ENCODE measurements around the gene SERPINC1.

DNA sequence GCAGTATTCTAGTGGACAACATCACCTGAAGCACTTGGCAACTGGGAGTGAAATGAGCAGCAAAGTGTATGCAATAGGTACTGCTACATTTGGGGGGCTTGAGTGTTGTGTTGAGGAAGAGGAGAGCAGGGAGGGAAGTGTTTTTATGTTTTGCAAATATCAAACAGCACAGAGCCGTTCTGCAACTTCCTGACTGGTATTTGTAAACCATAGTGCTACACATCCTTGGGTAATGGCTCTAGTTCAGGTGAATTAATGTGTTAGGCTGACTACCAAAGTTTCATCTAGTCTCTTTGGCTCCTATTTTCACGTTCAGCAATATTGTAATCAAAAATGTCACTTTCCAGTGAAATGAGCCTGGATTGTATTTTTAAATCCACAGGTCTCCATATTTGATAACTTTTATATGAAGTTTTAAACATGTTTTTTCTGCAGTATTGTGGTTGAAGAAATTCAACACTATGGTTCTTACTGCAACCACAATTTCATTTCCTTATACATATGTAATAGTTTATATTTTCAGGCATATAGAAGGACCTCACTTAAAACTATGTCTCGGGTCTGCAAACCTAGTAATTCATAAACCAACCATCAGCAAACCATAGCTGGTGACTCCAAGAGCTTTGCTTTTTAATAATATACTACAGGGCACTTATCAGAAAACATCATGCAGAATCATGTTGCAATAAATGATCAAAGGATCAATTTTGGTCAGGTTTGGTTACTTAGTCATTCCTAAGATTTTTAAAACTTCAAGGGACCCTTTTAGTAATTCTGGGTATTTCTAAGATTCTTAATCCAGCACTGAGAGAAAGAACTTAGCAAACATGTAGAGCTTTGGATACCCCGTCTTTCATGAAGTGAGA, 30.1 kb downstream of the SERPINC1 start:
- TF ChIP-seq POLR2AphosphoS5 (IDR thresholded peaks at IDR 0.05): no peak
- TF ChIP-seq, protein P1, sequence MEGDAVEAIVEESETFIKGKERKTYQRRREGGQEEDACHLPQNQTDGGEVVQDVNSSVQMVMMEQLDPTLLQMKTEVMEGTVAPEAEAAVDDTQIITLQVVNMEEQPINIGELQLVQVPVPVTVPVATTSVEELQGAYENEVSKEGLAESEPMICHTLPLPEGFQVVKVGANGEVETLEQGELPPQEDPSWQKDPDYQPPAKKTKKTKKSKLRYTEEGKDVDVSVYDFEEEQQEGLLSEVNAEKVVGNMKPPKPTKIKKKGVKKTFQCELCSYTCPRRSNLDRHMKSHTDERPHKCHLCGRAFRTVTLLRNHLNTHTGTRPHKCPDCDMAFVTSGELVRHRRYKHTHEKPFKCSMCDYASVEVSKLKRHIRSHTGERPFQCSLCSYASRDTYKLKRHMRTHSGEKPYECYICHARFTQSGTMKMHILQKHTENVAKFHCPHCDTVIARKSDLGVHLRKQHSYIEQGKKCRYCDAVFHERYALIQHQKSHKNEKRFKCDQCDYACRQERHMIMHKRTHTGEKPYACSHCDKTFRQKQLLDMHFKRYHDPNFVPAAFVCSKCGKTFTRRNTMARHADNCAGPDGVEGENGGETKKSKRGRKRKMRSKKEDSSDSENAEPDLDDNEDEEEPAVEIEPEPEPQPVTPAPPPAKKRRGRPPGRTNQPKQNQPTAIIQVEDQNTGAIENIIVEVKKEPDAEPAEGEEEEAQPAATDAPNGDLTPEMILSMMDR (IDR thresholded peaks at IDR 0.05): no peak
- TF ChIP-seq POLR2A (IDR thresholded peaks at IDR 0.05): no peak
- no peak for TF ChIP-seq EP300 (IDR thresholded peaks at IDR 0.05)
